ENCODE data around the gene PINLYP.

GRCh38 chr19:43572171-43572588, 3.4 kb upstream of the PINLYP start:
- TF ChIP-seq CTCF (IDR thresholded peaks at IDR 0.05; ENCODE audit: insufficient read depth, low read length) (no peak), SPI1 (IDR thresholded peaks at IDR 0.05; ENCODE audit: borderline replicate concordance, low read depth) (no peak), POLR2AphosphoS5 (IDR thresholded peaks at IDR 0.05; ENCODE audit: low read depth) (no peak), GABPA (IDR thresholded peaks at IDR 0.05; ENCODE audit: low read depth) (no peak)
